Measurements from ENCODE around the gene NEAT1. TPM values are rescaled to one million over a fixed set of nuclear protein-coding genes. Genes with fewer than 3 reads are reported as not detected.
A peak's percentile ranks its signal among the peaks of the same experiment; 100 is the strongest.
"Not testable (repeated sequence)": the region's sequence is repeated elsewhere in the genome, so short reads cannot be mapped to it uniquely, and the experiment has no call there.

The NEAT1 gene
- polyA plus RNA-seq, 3 donors from 2014 or later, result 0.26 to 5.9 (median 1.4) TPM

DNA sequence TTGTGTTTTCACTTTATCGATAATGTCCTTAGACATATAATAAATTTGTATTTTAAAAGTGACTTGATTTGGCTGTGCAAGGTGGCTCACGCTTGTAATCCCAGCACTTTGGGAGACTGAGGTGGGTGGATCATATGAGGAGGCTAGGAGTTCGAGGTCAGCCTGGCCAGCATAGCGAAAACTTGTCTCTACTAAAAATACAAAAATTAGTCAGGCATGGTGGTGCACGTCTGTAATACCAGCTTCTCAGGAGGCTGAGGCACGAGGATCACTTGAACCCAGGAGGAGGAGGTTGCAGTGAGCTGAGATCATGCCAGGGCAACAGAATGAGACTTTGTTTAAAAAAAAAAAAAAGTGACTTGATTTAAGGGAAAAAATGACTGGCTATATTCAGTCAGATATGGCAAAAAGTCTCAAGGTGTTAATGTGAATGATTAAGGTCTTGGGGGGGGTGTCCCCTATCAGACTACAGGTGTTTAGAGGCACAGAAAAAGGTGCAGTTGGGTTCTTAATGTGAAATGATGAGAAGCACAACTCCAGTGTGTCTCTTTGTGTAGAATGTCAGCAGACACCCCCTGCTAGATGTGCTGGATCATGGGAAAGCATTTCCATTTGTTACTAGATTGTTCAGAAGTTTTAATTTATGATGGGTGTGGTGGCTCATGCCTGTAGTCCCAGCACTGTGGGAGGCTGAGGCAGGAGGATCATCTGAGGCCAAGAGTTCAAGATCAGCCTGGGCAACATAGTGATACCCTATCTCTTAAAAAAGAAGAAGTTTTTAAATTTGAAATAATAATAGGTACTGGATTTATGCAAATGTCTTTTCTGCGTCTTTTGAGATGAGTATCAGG lies 17.0 kb downstream of the NEAT1 start:
- Mint-ChIP-seq H3K36me3 (peaks cover 12 to 23% (median 22%) of the 10 kb centered on the region in 3 donors), H3K4me1 (peaks cover 80 to 94% of the 10 kb centered on the region in 2 donors), H3K27ac (peak overlapping the region; percentile 7 to 89 (median 78)), H3K27me3 (ENCODE audit: low read depth in 3 of 3) (peaks cover 0 to 7% (median 0%) of the 10 kb centered on the region in 3 donors), H3K4me3 (peak overlapping the region in 1 of 5 donors; percentile 10), H3K9me3 (no peaks in the 10 kb centered on the region)
- DNase-seq, result no peak

DNA sequence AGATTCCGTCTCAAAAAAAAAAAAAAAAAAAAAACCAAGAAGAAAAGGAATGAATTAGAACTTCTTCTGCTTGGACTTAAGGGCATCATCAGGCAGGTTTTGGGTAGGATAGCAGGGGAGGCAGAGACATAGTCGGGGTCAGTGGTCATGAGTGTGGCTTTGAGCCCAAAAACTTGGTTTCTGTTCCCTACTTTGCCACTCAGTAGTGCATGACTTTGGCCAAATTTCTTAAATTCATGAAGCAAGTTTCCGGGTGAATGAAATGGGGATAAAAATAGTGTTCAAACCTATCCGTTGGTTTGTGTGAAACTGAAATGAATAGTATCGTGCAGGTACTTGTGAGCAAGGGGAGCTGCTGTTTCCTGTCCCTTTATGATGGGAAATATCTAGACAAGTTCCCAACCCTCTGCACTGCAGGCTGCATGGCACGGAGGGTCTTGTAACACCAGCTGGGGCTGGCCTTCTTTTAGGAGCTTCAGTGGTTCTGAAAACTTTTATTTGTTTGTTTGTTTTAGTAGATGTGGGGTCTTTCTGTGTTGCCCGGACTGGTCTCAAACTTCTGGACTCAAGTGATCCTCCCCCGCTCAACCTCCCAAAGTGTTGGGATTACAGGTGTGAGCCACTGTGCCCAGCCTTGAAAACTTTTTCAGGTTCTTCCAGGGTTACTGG lies 18.4 kb downstream of the NEAT1 start:
- Mint-ChIP-seq H3K4me1 (peaks cover 72 to 86% of the 10 kb centered on the region in 2 donors), H3K4me3 (peak overlapping the region; percentile 25 to 62 (median 55)), H3K27me3 (ENCODE audit: low read depth in 3 of 3) (peaks cover 0 to 7% (median 0%) of the 10 kb centered on the region in 3 donors), H3K27ac (peak overlapping the region; percentile 76 to 92 (median 86)), H3K36me3 (peaks cover 7 to 15% (median 14%) of the 10 kb centered on the region in 3 donors), H3K9me3 (no peaks in the 10 kb centered on the region)
- DNase-seq, result no peak

DNA sequence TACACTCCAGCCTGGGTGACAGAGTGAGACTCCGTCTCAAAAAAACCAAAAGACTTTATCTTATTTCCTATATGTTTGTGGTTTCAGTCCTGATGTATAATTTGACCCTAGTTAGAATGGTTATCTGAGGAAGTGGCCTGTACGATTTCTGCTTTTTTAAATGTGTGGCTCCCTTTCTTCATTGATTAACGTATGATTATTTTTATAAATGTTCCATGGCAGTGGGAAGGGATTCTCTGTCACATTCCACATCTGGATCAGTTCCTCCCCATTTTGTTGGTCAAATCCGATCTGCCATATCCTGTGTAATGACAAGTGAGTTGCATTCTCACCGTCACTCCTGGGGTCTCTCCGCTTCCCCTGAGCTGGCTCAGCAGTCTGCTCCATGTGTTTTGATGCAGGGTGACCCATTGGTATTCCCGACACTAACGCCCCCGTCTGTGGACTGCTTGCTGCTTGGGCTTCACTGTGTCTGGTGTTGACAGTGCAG lies 20.3 kb downstream of the NEAT1 start:
- H3K4me1 Mint-ChIP-seq, result peaks cover 60 to 68% of the 10 kb centered on the region in 2 donors
- peak overlapping the region; percentile 8 to 71 (median 49) for H3K4me3 Mint-ChIP-seq
- H3K9me3 Mint-ChIP-seq, result no peaks in the 10 kb centered on the region
- no peak for DNase-seq
- H3K27ac Mint-ChIP-seq, result peak overlapping the region; percentile 76 to 93 (median 84)
- peaks cover 7 to 9% (median 8%) of the 10 kb centered on the region in 3 donors for H3K36me3 Mint-ChIP-seq
- peaks cover 0 to 7% (median 0%) of the 10 kb centered on the region in 3 donors for H3K27me3 Mint-ChIP-seq (ENCODE audit: low read depth in 3 of 3)

DNA sequence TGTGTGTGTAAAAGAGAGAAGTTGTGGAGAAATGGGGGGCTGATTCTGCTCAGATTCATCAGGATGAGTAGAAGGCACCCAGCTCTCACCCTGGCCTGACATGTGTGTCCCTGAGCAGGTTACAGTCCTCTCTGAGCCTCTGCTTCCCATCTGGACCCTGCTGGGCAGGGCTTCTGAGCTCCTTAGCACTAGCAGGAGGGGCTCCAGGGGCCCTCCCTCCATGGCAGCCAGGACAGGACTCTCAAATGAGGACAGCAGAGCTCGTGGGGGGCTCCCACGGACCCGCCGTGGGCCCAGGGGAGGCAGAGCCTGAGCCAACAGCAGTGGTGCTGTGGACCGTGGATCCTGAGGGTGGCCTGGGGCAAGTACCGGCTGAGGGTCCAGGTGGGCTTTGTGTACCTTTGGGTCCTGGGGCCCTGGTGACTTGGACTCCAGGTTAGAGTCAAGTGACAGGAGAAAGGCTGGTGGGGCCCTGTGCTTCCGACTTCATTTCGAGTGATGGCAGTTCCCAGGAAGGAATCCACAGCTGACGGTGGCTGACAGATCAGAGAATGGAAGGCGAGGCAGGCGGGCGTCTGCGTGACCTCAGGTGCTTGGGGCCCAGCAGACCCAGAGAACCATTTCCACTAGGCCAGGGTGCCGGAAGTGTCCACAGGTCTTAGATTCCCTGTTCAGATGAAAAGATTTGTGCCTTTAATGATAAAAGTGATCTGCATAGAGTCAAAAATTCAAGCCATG lies 21.9 kb downstream of the NEAT1 start:
- H3K36me3 Mint-ChIP-seq, result peaks cover 0 to 3% (median 0%) of the 10 kb centered on the region in 3 donors
- no peak for DNase-seq
- peaks cover 0 to 5% (median 1%) of the 10 kb centered on the region in 3 donors for H3K27me3 Mint-ChIP-seq (ENCODE audit: low read depth in 3 of 3)
- H3K27ac Mint-ChIP-seq, result peak overlapping the region; percentile 47 to 93 (median 79)
- peaks cover 50 to 54% of the 10 kb centered on the region in 2 donors for H3K4me1 Mint-ChIP-seq
- no peaks in the 10 kb centered on the region for H3K9me3 Mint-ChIP-seq
- H3K4me3 Mint-ChIP-seq, result peak overlapping the region in 1 of 5 donors; percentile 42

DNA sequence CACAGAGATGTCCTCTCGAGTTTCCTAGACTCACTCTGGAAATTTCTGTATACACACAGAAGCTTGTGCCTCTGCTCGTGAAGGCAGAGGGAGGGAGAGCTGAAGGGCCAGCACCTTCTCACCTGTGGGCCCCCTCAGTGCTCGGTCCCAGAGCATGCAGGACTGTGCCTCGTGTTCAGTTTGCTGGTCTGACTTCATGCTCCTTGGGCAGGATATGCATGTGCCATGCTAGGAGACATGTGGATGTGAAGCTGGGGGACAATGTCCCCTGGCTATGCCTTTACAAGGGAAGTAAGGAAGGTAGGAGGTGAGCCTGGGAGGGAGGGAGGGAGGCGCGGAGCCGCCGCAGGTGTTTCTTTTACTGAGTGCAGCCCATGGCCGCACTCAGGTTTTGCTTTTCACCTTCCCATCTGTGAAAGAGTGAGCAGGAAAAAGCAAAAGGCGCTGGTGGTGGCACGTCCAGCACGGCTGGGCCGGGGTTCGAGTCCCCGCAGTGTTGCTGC lies 22.6 kb downstream of the NEAT1 start:
- no peak for DNase-seq
- Mint-ChIP-seq H3K27ac (peak overlapping the region; percentile 20 to 82 (median 62)), H3K36me3 (peaks cover 0 to 3% (median 0%) of the 10 kb centered on the region in 3 donors), H3K27me3 (ENCODE audit: low read depth in 3 of 3) (peaks cover 0 to 5% (median 1%) of the 10 kb centered on the region in 3 donors), H3K4me1 (peaks cover 44 to 47% of the 10 kb centered on the region in 2 donors), H3K4me3 (no peak overlapping the region), H3K9me3 (no peaks in the 10 kb centered on the region)

DNA sequence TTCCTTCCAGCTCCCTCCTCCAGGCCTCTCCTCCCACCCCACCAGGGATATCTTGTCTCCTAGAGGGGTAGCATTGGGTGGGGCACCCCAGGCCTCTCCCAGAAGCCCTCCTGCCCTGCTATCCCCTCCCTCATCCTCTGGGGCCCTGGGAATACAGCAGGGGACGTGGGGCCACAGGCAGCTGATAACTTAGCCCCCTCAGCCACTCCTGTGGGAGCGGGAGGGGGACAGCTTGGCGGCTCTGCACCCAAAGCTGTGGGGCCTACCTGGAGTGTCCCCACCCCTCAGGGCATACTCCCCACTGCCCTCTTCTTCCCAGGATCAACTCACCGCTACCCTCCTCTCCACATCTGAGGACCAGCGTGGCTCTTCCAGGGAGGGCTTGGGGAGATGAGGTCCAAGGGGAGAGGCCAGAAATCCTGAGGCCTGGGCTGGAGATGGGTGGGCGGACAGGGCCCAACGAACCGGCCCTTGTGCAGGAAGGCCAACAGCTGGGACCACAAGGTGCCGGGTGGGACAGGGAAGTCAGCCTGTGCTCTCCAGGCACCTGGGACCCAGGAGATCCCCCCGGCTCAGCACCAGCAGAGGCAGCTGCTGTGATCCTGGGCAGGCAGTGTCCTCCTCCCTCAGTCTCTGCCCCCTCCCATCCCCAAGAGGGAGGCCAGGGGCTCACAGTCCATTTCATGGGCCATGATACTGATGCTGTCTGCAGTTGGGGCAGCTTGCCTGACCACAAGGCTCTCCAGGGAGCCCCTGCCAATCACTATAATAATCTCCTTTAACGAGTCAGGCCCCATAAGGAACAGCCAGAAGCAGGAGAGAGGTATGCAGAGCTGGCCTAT lies 23.2 kb downstream of the NEAT1 start:
- Mint-ChIP-seq H3K27ac (peak overlapping the region in 5 of 6 donors; percentile 34 to 70 (median 40)), H3K36me3 (peaks cover 0 to 2% (median 0%) of the 10 kb centered on the region in 3 donors), H3K4me3 (no peak overlapping the region), H3K9me3 (no peaks in the 10 kb centered on the region), H3K4me1 (peaks cover 39 to 40% of the 10 kb centered on the region in 2 donors), H3K27me3 (ENCODE audit: low read depth in 3 of 3) (peaks cover 0 to 5% (median 1%) of the 10 kb centered on the region in 3 donors)
- DNase-seq, result no peak

DNA sequence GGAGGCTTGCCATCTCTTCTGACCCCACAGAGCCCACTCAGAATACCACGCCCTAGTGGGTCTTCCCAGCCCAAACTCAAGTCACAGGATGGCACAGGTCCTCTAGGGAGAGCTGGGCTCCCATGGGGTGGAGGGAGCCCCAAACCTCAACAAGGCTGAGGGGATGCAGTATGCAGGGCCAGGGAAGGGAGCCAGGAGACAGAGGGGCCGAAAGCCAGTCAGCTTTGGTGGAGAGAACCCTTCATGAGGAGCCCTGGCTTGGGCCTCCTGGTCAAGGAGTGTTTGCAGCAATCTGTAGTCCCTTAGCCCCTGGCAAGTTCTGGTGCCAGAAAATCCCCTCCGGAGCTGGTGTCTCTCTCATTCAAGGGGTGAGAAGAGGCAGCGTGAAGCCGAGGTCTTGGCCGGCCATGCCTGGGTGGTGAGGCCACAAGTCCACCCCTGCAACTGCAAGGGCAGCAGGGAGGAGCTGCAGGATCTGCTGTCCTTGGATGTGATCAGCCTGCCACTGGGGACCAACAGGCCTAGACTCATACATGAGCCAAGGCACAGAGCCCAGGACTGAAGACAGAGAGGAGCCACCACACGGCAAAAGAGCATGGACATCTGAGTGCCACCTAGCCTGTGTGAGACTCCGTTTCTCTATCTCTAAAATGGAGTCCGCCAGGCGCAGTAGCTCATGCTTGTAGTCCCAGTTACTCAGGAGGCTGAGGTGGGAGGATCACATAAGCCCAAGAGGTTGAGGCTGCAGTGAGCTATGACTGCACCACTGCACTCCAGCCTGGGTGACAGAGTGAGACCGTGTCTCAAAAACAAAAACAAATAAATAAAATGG lies 24.1 kb downstream of the NEAT1 start:
- Mint-ChIP-seq H3K36me3 (no peaks in the 10 kb centered on the region), H3K27me3 (ENCODE audit: low read depth in 3 of 3) (peaks cover 0 to 5% (median 1%) of the 10 kb centered on the region in 3 donors), H3K4me1 (peaks cover 32% of the 10 kb centered on the region in 2 donors), H3K4me3 (no peak overlapping the region), H3K9me3 (no peaks in the 10 kb centered on the region), H3K27ac (peak overlapping the region; percentile 34 to 70 (median 40))
- no peak for DNase-seq

DNA sequence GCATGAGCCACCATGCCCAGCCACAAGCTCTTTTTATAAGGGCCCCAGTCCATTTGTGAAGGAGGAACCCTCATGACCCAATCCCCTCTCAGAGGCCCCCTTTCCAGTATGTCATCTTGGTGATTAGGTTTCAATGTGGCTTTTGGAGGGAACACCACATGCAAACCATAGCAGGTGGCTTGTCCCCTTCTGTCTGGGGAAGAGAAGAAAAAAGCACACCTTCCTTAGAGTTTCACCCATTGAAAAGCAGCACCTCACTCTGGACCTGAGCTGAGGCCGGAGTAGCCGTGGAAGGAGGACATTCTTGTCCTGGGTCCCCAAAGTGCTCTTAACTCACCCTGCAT lies 25.4 kb downstream of the NEAT1 start:
- Mint-ChIP-seq H3K27ac (peak overlapping the region in 3 of 6 donors; percentile 22 to 57 (median 48)), H3K36me3 (no peaks in the 10 kb centered on the region), H3K4me1 (peaks cover 18% of the 10 kb centered on the region in 2 donors), H3K27me3 (ENCODE audit: low read depth in 3 of 3) (peaks cover 0 to 5% (median 1%) of the 10 kb centered on the region in 3 donors), H3K9me3 (no peaks in the 10 kb centered on the region), H3K4me3 (peak overlapping the region in 1 of 5 donors; percentile 24)
- DNase-seq, result no peak

DNA sequence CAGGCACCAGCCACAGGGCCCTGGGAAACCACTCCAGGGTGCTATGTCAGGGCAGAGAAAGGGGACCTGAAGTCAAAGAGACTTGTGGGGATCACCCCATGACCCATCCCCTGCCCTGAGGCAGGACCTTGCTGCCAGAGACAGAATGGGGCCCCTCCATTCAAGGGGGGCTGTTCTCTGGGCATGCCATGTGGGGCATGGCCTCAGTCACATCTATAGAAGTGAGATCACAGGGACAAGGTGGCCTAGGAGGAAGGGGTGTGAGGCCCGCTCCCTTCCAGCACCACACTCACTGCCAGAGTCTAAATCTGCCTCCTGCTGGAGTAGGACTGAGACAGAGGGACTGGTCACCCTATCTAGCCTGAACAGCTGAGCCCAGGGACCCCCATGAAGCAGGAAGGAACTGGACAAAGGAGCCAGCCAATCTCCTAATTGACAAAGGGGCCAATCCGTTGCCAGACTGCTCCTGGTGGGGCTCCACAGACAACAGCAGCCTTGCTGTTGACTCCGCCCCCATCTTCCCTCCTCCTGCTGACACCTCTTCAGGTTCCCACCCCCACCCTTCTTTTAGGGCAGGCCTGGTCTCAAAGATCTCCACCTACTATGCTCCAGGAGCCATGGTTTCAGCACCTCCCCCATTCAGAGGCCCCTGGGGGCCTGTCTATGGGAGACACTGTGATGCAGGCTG lies 26.0 kb downstream of the NEAT1 start:
- Mint-ChIP-seq H3K36me3 (no peaks in the 10 kb centered on the region), H3K27me3 (ENCODE audit: low read depth in 3 of 3) (peaks cover 0 to 3% (median 1%) of the 10 kb centered on the region in 3 donors), H3K27ac (peak overlapping the region in 5 of 6 donors; percentile 22 to 72 (median 27)), H3K4me3 (no peak overlapping the region), H3K4me1 (peaks cover 13% of the 10 kb centered on the region in 2 donors), H3K9me3 (no peaks in the 10 kb centered on the region)
- no peak for DNase-seq

DNA sequence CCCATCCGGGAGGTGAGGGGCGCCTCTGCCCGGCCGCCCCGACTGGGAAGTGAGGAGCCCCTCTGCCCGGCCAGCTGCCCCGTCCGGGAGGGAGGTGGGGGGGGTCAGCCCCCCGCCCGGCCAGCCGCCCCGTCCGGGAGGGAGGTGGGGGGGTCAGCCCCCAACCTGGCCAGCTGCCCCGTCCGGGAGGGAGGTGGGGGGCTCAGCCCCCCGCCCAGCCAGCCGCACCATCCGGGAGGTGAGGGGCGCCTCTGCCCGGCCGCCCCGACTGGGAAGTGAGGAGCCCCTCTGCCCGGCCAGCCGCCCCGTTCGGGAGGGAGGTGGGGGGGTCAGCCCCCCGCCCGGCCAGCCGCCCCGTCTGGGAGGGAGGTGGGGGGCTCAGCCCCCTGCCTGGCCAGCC lies 28.7 kb downstream of the NEAT1 start:
- not testable (repeated sequence) for H3K4me3 Mint-ChIP-seq; H3K36me3 Mint-ChIP-seq; H3K9me3 Mint-ChIP-seq; H3K27ac Mint-ChIP-seq; H3K27me3 Mint-ChIP-seq (ENCODE audit: low read depth in 3 of 3); DNase-seq
- H3K4me1 Mint-ChIP-seq, result peaks cover 14 to 18% of the 10 kb centered on the region in 2 donors

DNA sequence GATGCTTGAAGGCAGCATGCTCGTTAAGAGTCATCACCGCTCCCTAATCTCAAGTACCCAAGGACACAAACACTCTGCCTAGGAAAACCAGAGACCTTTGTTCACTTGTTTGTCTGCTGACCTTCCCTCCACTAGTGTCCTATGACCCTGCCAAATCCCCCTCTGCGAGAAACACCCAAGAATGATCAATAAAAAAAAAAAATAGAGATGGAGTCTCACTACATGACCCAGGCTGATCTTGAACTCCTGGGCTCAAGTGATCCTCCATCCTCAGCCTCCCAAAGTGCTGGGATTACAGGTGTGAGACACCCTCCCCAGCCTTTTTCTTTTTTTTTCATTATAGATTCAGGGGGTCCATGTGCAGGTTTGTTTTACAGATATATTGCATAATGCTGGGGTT lies 29.7 kb downstream of the NEAT1 start:
- H3K27me3 Mint-ChIP-seq (ENCODE audit: low read depth in 3 of 3); DNase-seq; H3K4me3 Mint-ChIP-seq; H3K27ac Mint-ChIP-seq; H3K9me3 Mint-ChIP-seq; H3K36me3 Mint-ChIP-seq: not testable (repeated sequence)
- H3K4me1 Mint-ChIP-seq, result peaks cover 14 to 22% of the 10 kb centered on the region in 2 donors

All from immature natural killer cell (primary cell).